GM10266 (cell line): Measurements from ENCODE around the gene COL23A1.

Experiments used
- DNase-seq: peaks from one replicate; pipeline ENCODE4 v3.0.0; 2012; ENCODE audit errors: extremely low spot score
- CTCF ChIP-seq: IDR thresholded peaks from 2 replicates; pipeline ENCODE4 v1.5.1; 2012; ENCODE audit warnings: mild to moderate bottlenecking, low read depth; ENCODE audit not compliant: control insufficient read depth, insufficient read depth; ENCODE audit errors: missing control alignments

The COL23A1 gene

DNA sequence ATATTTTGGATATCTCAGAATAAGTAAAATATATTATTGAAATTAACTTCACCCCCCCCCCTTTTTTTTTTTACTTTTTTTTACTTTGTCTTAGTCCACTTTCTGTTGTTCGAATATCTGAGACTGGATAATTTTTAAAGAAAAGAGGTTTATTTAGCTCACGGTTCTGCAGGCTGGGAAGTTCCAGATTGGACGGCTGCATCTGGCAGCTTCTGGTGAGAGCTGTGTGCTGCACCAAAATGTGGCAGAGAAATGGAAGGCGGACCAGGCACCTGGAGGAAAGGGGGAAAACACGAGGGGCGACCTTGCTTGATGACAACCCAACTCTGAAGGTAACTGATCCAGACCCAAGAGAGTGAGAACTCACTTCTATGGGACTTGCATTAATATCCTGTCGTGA lies 397.4 kb downstream of the COL23A1 start:
- no peak for DNase-seq
- no peak for TF ChIP-seq CTCF

GRCh38 chr5:178192244-178192643 lies 397.9 kb downstream of the COL23A1 start:
- no peak for DNase-seq
- TF ChIP-seq CTCF = no peak

DNA sequence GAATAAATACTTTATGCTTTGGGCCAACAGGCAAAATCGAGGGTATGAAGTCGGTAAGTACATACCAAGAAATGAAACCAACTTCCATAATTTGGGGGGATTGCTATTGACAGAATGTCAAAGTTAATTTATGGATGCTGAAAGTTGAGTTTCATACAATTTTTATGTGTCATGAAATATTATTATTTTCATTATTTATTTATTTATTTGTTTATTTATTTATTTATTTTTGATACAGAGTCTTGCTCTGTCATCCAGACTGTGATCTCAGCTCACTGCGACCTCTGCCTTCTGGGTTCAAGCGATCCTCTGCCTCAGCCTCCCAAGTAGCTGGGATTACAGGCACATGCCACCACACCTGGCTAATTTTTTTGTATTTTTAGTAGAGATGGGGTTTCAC lies 398.5 kb downstream of the COL23A1 start:
- no peak for TF ChIP-seq CTCF
- no peak for DNase-seq

- DNase-seq = no peak
- no peak for TF ChIP-seq CTCF
These were observed 400.8 kb downstream of the COL23A1 start for GRCh38 chr5:178189433-178189832.
